ENCODE measurements around the gene CACTIN.

Gene CACTIN

DNA sequence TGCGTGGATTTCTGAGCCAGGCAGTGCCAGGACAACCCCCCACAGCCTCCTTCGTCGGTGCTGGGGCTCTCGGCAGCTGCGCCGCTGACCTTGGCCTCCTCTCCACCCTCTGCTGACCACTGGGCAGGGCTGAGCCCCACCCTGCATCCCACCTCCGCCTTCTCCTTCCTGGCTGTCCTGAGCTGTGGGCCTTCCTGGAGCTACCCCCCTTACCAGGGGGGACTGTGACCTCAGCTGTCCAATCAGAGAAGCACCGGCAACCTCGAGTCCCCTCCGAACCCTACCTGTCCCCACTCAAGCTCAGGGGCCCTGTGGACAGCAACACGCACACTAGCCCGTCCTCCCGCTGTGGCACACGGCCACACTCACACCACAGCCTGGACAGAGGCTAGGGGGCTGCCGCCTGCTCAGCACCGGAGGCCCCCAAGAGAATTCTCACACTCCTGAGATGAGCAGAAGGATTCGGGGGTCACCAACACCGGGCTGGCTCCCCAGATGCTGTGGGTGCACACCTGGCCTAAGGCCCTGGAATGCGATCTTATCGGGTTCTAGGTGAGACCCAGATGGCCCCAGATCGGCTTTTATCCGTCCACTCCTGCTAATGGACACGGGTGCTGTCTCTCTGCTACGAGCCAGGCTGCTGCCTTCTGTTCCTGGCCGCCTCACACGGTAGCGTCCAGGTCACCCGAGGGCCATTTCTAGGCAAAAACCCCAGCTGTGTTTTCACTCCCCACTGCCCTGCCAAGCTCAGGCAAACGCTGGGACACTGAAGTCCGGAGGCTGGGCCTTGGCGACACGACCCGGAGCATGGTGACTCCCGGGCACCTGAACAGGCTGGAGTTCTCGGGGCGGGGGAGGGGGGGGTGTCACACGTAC, 32.5 kb upstream of the CACTIN start:
- Histone ChIP-seq H3K9ac (ENCODE audit: low read length) (no peak overlapping the region), H3K27me3 (ENCODE audit: control insufficient read depth, insufficient read depth, low read length) (no peaks in the 10 kb centered on the region), H3K27ac (ENCODE audit: low read depth, low read length) (no peak overlapping the region), H3K4me1 (ENCODE audit: control insufficient read depth, insufficient read depth, low read length) (no peaks in the 10 kb centered on the region), H3K36me3 (ENCODE audit: control insufficient read depth, insufficient read depth, low read length) (peaks cover 52% of the 10 kb centered on the region), H3K4me3 (ENCODE audit: low read length) (no peak overlapping the region)

DNA sequence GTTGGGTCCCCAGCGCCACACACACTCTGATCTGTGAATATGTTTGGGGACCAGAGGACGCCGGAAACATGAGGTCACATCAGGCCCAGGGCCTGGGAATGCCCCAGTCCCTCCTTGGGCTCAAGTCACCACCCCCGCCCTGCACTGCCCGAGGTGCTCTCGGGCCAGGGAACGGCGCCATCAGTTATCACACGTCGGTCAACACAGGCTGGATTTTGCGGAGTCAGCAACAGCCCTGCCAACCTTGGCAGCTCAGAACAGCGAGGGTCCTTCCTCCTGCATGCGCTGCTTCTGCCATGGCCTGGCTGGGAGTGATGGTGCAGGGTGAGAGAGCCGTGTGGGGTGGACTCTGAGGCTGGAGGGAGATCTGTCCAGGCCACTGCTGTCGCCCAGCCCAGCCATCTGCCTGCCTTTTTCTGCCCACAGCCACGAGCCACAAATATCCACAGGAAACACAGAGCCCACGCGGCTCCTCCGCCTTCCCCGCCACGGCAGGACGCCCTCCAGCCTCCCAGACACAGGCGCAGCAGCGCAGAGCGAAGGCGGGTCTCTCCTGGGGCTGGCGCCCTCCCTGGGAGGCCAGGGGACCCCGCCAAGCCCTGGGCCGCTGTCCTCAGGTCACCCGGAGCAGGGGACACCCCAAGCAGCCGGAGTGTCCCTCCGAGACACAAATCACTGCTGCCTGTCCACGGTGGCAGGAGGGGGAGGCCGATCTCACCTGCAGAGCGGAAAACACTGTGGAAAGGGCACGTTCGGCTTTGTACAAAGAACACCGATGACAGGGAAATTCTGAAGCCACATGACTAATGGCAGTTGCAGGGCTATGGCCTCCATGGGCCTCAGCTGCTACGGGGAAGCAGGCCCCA, 31.6 kb upstream of the CACTIN start:
- no peak overlapping the region for H3K9ac ChIP-seq (ENCODE audit: low read length)
- H3K27me3 ChIP-seq (ENCODE audit: control insufficient read depth, insufficient read depth, low read length): no peaks in the 10 kb centered on the region
- peaks cover 50% of the 10 kb centered on the region for H3K36me3 ChIP-seq (ENCODE audit: control insufficient read depth, insufficient read depth, low read length)
- no peak overlapping the region for H3K4me3 ChIP-seq (ENCODE audit: low read length)
- no peak overlapping the region for H3K27ac ChIP-seq (ENCODE audit: low read depth, low read length)
- no peaks in the 10 kb centered on the region for H3K4me1 ChIP-seq (ENCODE audit: control insufficient read depth, insufficient read depth, low read length)

DNA sequence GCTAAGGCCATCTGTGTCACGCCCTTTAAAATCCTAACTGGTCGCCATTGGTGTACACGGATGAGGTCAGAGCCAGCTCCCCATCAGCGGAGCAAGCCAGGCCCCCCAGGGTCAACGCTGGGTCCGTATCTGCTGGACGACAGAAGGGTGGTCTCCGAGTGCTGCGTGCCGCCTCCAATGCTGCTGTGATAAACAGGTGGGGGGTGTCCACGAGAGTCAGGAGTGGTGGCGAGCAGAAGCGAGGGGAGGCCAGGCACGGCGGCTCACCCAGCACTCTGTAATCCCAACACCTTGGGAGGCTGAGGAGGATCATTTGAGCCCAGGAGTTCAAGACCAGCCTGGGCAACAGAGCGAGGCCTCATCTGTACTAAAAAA, 30.8 kb upstream of the CACTIN start:
- no peaks in the 10 kb centered on the region for H3K4me1 ChIP-seq (ENCODE audit: control insufficient read depth, insufficient read depth, low read length)
- no peak overlapping the region for H3K4me3 ChIP-seq (ENCODE audit: low read length)
- no peak overlapping the region for H3K9ac ChIP-seq (ENCODE audit: low read length)
- peaks cover 55% of the 10 kb centered on the region for H3K36me3 ChIP-seq (ENCODE audit: control insufficient read depth, insufficient read depth, low read length)
- H3K27me3 ChIP-seq (ENCODE audit: control insufficient read depth, insufficient read depth, low read length): no peaks in the 10 kb centered on the region
- H3K27ac ChIP-seq (ENCODE audit: low read depth, low read length): no peak overlapping the region

DNA sequence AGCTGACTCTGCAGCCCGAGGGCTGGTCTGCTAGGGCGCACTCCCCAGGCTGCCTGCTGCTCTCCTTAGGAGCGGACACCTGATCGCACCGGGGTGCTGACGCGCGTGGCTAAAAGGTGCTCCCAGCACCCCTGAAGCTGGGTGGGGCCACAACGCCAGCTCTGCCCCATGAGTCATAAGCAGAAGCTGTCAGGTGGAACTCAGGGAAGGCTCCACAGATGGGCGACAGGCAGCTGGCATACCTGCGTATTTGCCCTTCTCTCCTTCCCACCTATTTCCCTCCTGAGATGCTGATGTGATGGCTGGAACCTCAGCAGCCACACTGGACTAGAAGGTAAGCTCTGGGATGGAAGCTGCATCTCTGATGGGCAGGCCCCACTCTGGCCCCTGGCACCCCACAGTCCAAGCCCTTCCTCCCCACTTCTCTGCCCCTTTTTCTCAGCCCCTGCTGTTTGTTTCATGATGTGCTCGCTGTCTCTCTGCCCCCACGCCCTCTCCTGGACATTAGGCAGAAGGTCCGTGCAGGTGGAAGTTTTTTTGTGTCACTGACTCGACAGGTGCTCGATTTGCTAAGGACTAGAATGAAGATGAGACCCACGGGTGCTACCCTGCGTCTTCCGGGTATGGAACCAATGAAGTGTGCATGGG, 30.3 kb upstream of the CACTIN start:
- Histone ChIP-seq H3K27me3 (ENCODE audit: control insufficient read depth, insufficient read depth, low read length) (no peaks in the 10 kb centered on the region), H3K9ac (ENCODE audit: low read length) (no peak overlapping the region), H3K4me3 (ENCODE audit: low read length) (no peak overlapping the region), H3K27ac (ENCODE audit: low read depth, low read length) (no peak overlapping the region), H3K36me3 (ENCODE audit: control insufficient read depth, insufficient read depth, low read length) (peaks cover 57% of the 10 kb centered on the region), H3K4me1 (ENCODE audit: control insufficient read depth, insufficient read depth, low read length) (no peaks in the 10 kb centered on the region)

DNA sequence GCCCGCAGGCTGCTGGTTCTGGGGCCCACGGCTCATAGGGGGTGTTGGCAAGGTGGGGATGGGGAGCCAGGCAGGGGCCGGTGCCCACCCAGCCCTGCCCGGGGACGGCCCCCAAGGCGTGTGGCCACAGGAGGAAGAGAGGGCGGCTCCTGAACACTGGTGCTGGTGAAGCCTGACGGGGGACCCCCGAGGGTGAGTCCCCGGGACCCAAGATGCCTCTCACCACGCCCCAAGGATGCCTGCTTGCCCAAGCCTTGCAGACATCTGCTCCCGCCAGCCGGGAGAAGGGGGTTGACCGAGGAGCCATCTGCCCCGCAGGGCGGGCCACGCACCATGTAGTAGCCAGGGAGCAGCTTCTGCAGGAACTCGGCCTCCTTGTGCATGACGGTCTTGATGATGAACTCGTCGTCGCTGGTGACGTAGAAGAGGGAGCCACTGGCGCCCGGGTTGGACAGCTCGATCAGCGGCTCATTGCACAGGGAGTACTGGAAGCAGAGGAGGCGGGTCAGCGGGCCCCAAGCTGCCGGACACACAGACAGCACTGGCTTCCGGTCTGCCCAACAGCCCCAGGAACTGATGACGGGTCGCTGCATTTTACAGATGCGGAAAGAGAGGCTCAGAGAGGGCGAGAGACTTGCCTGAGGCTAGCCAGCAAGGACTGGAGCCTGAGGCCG, 29.6 kb upstream of the CACTIN start:
- no peak overlapping the region for H3K4me3 ChIP-seq (ENCODE audit: low read length)
- H3K27me3 ChIP-seq (ENCODE audit: control insufficient read depth, insufficient read depth, low read length): no peaks in the 10 kb centered on the region
- H3K36me3 ChIP-seq (ENCODE audit: control insufficient read depth, insufficient read depth, low read length): peaks cover 58% of the 10 kb centered on the region
- no peaks in the 10 kb centered on the region for H3K4me1 ChIP-seq (ENCODE audit: control insufficient read depth, insufficient read depth, low read length)
- H3K27ac ChIP-seq (ENCODE audit: low read depth, low read length): no peak overlapping the region
- no peak overlapping the region for H3K9ac ChIP-seq (ENCODE audit: low read length)

DNA sequence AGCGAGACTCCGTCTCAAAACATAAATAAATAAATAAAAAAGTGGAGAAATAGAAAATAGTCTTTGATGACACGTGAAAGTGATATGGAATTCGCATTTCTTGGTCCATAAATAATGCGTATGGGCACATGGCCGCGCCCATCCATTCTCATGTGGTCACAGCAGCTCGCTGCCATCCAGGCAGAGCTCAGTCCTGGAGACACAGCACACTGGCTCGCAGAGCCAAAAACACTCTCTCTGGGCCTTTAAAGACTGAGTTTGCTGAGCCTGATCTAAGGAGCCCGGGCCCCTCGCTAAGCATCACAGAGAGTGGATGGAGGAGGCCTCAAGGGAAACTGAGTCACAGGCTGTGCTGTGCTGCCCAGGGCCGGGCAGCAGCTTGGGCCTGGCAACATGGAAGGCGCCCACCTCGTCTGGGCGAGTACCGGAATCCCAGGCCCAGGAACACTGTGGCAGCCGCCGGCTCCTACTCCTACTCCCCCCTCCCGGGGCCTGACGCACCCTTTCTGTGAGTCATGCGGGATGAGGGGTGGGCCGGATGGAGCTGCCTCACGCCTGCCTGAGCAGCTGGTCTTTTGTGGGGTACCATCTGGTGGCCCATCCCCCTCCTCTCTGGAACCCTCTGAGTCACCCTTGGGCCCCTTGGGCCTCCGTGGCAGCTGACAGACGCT, 28.9 kb upstream of the CACTIN start:
- no peak overlapping the region for H3K27ac ChIP-seq (ENCODE audit: low read depth, low read length)

DNA sequence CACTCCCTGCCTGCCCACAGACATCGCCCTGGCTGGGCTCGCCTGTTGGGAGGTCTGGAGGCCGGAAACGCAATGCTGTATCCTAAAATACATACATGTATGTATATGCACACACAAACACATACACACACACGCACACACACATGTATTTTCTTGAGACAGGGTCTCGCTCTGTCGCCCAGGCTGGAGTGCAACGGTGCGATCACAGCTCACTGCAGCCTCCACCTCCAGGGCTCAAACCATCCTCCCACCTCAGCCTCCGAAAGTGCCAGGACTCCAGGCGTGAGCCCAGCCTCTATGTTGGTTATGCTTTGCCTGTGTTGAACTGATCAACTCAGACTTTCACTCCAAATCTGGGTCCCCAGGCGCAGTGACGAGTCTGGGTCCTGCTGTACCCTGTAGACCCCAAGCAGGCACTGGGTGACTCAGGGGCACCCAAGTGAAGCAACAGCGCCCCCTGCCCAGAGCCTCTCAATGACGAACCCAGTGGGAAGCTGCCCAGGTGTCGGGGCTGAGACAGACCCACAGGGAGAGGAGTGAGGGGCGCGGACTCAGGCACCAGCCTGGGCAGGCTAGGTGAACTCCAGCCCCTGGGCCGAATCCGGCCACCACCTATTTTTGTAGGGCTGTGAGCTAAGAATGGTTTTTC, 27.4 kb upstream of the CACTIN start:
- no peaks in the 10 kb centered on the region for H3K27me3 ChIP-seq (ENCODE audit: control insufficient read depth, insufficient read depth, low read length)
- H3K27ac ChIP-seq (ENCODE audit: low read depth, low read length): no peak overlapping the region
- peaks cover 44% of the 10 kb centered on the region for H3K36me3 ChIP-seq (ENCODE audit: control insufficient read depth, insufficient read depth, low read length)
- no peaks in the 10 kb centered on the region for H3K4me1 ChIP-seq (ENCODE audit: control insufficient read depth, insufficient read depth, low read length)
- no peak overlapping the region for H3K4me3 ChIP-seq (ENCODE audit: low read length)
- no peak overlapping the region for H3K9ac ChIP-seq (ENCODE audit: low read length)

More for the DNA sequence above, 28.9 kb upstream of the CACTIN start:
- Histone ChIP-seq H3K36me3 (ENCODE audit: control insufficient read depth, insufficient read depth, low read length) (peaks cover 55% of the 10 kb centered on the region), H3K4me3 (ENCODE audit: low read length) (no peak overlapping the region), H3K4me1 (ENCODE audit: control insufficient read depth, insufficient read depth, low read length) (no peaks in the 10 kb centered on the region), H3K27me3 (ENCODE audit: control insufficient read depth, insufficient read depth, low read length) (no peaks in the 10 kb centered on the region), H3K9ac (ENCODE audit: low read length) (no peak overlapping the region)

DNA sequence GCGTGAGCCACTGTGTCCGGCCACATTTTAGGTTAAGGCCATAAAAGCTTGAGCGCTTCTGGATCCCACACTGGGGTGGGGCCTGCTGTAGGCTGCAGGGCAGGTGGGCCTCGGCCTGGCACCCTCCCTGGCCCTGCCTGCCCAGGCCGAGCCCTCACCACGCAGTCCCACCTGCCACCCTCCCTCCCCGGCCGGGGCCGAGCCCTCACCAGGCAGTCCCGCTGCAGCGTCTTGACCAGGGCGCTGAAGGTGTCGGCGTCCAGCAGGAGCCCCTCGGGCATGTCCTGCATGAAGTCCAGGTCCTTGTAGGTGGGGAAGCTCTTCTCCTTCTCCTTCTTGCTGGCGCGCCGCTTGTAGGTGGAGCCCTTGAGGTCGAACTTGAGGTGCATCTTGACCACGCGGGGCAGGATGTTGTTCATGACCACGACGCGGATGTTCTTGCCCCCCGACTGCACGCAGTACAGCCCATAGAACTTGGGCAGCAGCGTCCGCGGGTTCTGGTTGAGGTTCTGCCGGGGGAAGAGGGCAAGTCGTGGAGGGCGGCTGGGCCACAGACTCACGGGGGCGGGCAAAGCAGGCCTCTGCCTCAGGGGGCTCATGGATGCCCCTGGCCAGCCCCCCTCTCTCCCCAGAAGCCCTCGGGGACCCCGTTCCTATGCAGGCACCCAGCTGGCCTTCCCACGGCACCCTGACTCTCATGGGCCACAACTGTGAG, 26.6 kb upstream of the CACTIN start:
- Histone ChIP-seq H3K36me3 (ENCODE audit: control insufficient read depth, insufficient read depth, low read length) (peaks cover 40% of the 10 kb centered on the region), H3K9ac (ENCODE audit: low read length) (no peak overlapping the region), H3K4me1 (ENCODE audit: control insufficient read depth, insufficient read depth, low read length) (no peaks in the 10 kb centered on the region)

DNA sequence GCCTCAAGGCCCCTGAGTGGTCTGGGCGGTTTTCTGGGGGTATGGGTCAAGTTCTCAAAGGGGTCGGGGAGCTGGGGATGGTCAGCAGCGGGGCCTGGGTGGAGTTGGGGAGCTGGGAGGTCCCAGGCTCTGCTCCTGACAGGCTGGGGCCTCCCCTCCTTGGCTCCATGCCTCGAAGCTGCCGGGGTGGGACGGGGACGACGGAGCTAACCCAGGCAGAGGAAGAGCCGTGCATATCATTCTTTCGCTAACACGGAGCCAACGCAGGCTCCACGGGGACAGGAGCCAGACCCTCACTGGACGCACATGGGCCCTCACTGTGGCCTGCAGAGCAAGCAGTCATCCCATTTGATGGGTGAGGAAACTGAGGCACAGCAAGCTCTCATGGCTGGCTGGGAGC, 25.8 kb upstream of the CACTIN start:
- H3K27ac ChIP-seq (ENCODE audit: low read depth, low read length): no peak overlapping the region
- no peaks in the 10 kb centered on the region for H3K4me1 ChIP-seq (ENCODE audit: control insufficient read depth, insufficient read depth, low read length)
- no peak overlapping the region for H3K9ac ChIP-seq (ENCODE audit: low read length)
- peaks cover 35% of the 10 kb centered on the region for H3K36me3 ChIP-seq (ENCODE audit: control insufficient read depth, insufficient read depth, low read length)
- no peak overlapping the region for H3K4me3 ChIP-seq (ENCODE audit: low read length)
- no peaks in the 10 kb centered on the region for H3K27me3 ChIP-seq (ENCODE audit: control insufficient read depth, insufficient read depth, low read length)

More for the DNA sequence above, 26.6 kb upstream of the CACTIN start:
- no peak overlapping the region for H3K4me3 ChIP-seq (ENCODE audit: low read length)
- no peaks in the 10 kb centered on the region for H3K27me3 ChIP-seq (ENCODE audit: control insufficient read depth, insufficient read depth, low read length)
- H3K27ac ChIP-seq (ENCODE audit: low read depth, low read length): no peak overlapping the region

DNA sequence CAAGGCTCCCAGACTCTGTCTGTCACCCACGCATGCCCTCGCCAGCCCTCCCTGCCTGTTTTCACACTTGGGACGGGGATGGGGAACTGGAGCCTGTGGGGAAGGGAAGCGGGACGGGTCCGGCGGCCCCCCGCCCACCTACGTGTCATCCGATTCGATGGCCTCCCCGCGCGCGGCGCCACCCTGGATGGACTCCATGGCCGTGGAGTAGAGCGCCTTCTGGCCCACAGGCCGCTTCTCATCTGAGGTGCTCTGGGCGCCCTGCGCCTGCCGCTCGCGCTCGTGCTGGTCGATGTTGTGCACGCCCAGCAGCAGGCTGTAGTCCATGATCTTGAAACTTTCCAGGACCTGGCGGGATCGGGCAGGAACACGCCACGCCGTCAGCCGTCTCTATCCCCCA, 25.1 kb upstream of the CACTIN start:
- no peak overlapping the region for H3K4me3 ChIP-seq (ENCODE audit: low read length)
- no peak overlapping the region for H3K27ac ChIP-seq (ENCODE audit: low read depth, low read length)
- H3K36me3 ChIP-seq (ENCODE audit: control insufficient read depth, insufficient read depth, low read length): peaks cover 28% of the 10 kb centered on the region
- no peaks in the 10 kb centered on the region for H3K27me3 ChIP-seq (ENCODE audit: control insufficient read depth, insufficient read depth, low read length)
- H3K9ac ChIP-seq (ENCODE audit: low read length): no peak overlapping the region
- H3K4me1 ChIP-seq (ENCODE audit: control insufficient read depth, insufficient read depth, low read length): no peaks in the 10 kb centered on the region

DNA sequence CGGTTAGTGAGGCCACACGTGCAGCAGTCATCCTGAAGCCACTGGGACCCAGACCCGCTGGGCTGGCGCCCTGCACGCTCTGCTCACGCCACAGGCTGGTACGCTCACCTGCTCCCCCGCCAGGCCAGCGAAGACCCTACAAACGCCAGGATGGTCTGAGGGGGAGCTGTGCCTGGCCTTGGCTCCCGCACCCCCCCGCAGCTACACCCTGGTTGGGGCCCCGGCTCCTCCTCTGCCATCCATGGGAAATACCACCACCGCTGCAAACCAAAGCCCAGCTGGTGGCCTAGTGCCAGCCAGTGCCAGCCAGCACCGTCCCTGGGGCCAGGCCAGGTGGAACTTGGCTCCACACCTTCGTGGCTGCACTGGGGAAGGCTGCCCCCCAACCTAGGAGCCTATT, 23.3 kb upstream of the CACTIN start:
- Histone ChIP-seq H3K4me1 (ENCODE audit: control insufficient read depth, insufficient read depth, low read length) (no peaks in the 10 kb centered on the region), H3K9ac (ENCODE audit: low read length) (no peak overlapping the region), H3K27me3 (ENCODE audit: control insufficient read depth, insufficient read depth, low read length) (no peaks in the 10 kb centered on the region), H3K4me3 (ENCODE audit: low read length) (no peak overlapping the region), H3K27ac (ENCODE audit: low read depth, low read length) (no peak overlapping the region), H3K36me3 (ENCODE audit: control insufficient read depth, insufficient read depth, low read length) (peaks cover 40% of the 10 kb centered on the region)
